Mesendoderm (in vitro differentiated cells): ENCODE results near the gene FREM1.

ENCODE experiments used
- DNase-seq: peaks from one replicate; pipeline ENCODE4 v3.0.0; 2013
- H2AK5ac ChIP-seq: 2 replicates; pipeline ENCODE4 v1.6.1; 2013; ENCODE audit warnings: low read length, inconsistent platforms
- H2BK120ac ChIP-seq: 2 replicates; pipeline ENCODE4 v1.6.1; 2013; ENCODE audit warnings: low read depth, mild to moderate bottlenecking, low read length, moderate library complexity, mixed read lengths
- H2BK15ac ChIP-seq: replicated peaks from 2 replicates; pipeline ENCODE4 v1.6.1; 2013; ENCODE audit warnings: low read depth, mild to moderate bottlenecking, moderate library complexity
- H2BK5ac ChIP-seq: 2 replicates; pipeline ENCODE4 v1.6.1; 2013; ENCODE audit warnings: low read length, inconsistent platforms
- H3K18ac ChIP-seq: 2 replicates; pipeline ENCODE4 v1.6.1; 2013; ENCODE audit warnings: mild to moderate bottlenecking, low read length, mixed read lengths
- H3K23ac ChIP-seq: one replicate; pipeline ENCODE4 v1.6.1; 2013; ENCODE audit warnings: low read length
- H3K27ac ChIP-seq: 2 replicates; pipeline ENCODE4 v1.5.1; 2013; ENCODE audit warnings: low read depth, mild to moderate bottlenecking, inconsistent platforms, low read length, moderate library complexity
- H3K27me3 ChIP-seq: 2 replicates; pipeline ENCODE4 v1.6.1; 2013; ENCODE audit warnings: low read length, control low read depth, mild to moderate bottlenecking, inconsistent platforms; ENCODE audit not compliant: insufficient read depth, poor library complexity
- H3K36me3 ChIP-seq: 2 replicates; pipeline ENCODE4 v1.6.1; 2013; ENCODE audit warnings: low read length, inconsistent platforms; ENCODE audit not compliant: control insufficient read depth, insufficient read depth
- H3K4ac ChIP-seq: one replicate; pipeline ENCODE4 v1.6.1; 2013; ENCODE audit warnings: low read depth, mild to moderate bottlenecking, low read length, moderate library complexity
- H3K4me1 ChIP-seq: 2 replicates; pipeline ENCODE4 v1.6.1; 2013; ENCODE audit warnings: low read depth, low read length, inconsistent platforms; ENCODE audit not compliant: control insufficient read depth
- H3K4me2 ChIP-seq: 2 replicates; pipeline ENCODE4 v1.6.1; 2013; ENCODE audit warnings: low read length
- H3K4me3 ChIP-seq: 2 replicates; pipeline ENCODE4 v1.5.1; 2013; ENCODE audit warnings: mild to moderate bottlenecking, low read length
- H3K56ac ChIP-seq: one replicate; pipeline ENCODE4 v1.6.1; 2013; ENCODE audit warnings: low read length
- H3K79me1 ChIP-seq: 2 replicates; pipeline ENCODE4 v1.6.1; 2013; ENCODE audit warnings: low read length, inconsistent platforms
- H3K79me2 ChIP-seq: 2 replicates; pipeline ENCODE4 v1.6.1; 2013; ENCODE audit warnings: mild to moderate bottlenecking, low read length; ENCODE audit not compliant: control insufficient read depth, insufficient read depth
- H3K9ac ChIP-seq: 2 replicates; pipeline ENCODE4 v1.6.1; 2013; ENCODE audit warnings: low read length, inconsistent platforms
- H4K5ac ChIP-seq: one replicate; pipeline ENCODE4 v1.6.1; 2013; ENCODE audit warnings: low read length
- H4K8ac ChIP-seq: one replicate; pipeline ENCODE4 v1.6.1; 2013; ENCODE audit warnings: low read depth, mild to moderate bottlenecking, control low read depth, low read length, moderate library complexity
- WGBS: extraction: QIAGEN DNeasy Blood & Tissue Kit; methylation state at CpG from one replicate; pipeline ENCODE4 v1.1.7; 2013; ENCODE audit warnings: low lambda C conversion rate, missing lambda C conversion rate; ENCODE audit not compliant: insufficient coverage; ENCODE audit errors: extremely low coverage; 5-methylcytosine and 5-hydroxymethylcytosine counted together

FREM1 gene

DNA sequence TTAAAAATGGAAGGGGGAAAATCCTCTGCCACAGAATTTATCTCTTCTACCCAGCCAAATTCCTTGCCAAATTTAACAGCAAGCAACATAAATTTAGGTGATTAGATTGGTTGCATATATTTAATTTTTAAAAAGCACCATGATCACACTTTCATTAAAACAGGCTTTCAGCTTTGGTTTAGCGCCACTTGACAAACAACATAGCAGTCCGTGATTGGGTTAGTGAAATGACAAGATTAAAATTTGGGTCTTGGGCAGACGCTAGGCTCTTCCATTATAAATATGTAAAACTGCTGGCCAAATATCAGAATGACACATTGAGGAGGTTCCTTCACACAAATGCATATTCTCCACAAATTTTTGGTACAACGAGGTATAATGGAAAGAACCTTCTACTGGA is 129.5 kb downstream of the FREM1 start:
- no peak overlapping the region for H3K18ac ChIP-seq
- H3K56ac ChIP-seq = no peak overlapping the region
- no CpG with 5 or more reads among the region's 4 CpGs for WGBS
- no peak overlapping the region for H2BK120ac ChIP-seq
- H2BK5ac ChIP-seq = no peak overlapping the region
- H3K4ac ChIP-seq = no peak overlapping the region
- H3K4me3 ChIP-seq = no peak overlapping the region
- H3K4me2 ChIP-seq = no peak overlapping the region
- no peak overlapping the region for H3K9ac ChIP-seq
- H4K5ac ChIP-seq = no peak overlapping the region
- no peak for DNase-seq
- H3K36me3 ChIP-seq = no peaks in the 10 kb centered on the region
- H3K23ac ChIP-seq = no peak overlapping the region
- H2AK5ac ChIP-seq = no peak overlapping the region
- H3K4me1 ChIP-seq = no peaks in the 10 kb centered on the region
- H3K27me3 ChIP-seq = no peaks in the 10 kb centered on the region
- no peaks in the 10 kb centered on the region for H3K79me2 ChIP-seq
- H2BK15ac ChIP-seq = no peak overlapping the region
- H3K79me1 ChIP-seq = no peaks in the 10 kb centered on the region
- H4K8ac ChIP-seq = no peak overlapping the region
- no peak overlapping the region for H3K27ac ChIP-seq

- no peak overlapping the region for H2BK120ac ChIP-seq
- H2AK5ac ChIP-seq = no peak overlapping the region
- H4K8ac ChIP-seq = no peak overlapping the region
- no peaks in the 10 kb centered on the region for H3K36me3 ChIP-seq
- H3K18ac ChIP-seq = no peak overlapping the region
- no peak overlapping the region for H3K4me2 ChIP-seq
- no peak overlapping the region for H3K9ac ChIP-seq
- no peak overlapping the region for H3K56ac ChIP-seq
- no peak for DNase-seq
- no peak overlapping the region for H3K27ac ChIP-seq
- H3K23ac ChIP-seq = no peak overlapping the region
- no peaks in the 10 kb centered on the region for H3K4me1 ChIP-seq
- H3K79me1 ChIP-seq = no peaks in the 10 kb centered on the region
- no peak overlapping the region for H2BK5ac ChIP-seq
- H4K5ac ChIP-seq = no peak overlapping the region
- H3K27me3 ChIP-seq = no peaks in the 10 kb centered on the region
- no peak overlapping the region for H3K4ac ChIP-seq
- no CpG with 5 or more reads among the region's 5 CpGs for WGBS
- H2BK15ac ChIP-seq = no peak overlapping the region
- no peak overlapping the region for H3K4me3 ChIP-seq
- H3K79me2 ChIP-seq = no peaks in the 10 kb centered on the region
These were observed 130.0 kb downstream of the FREM1 start for GRCh38 chr9:14780251-14780650.

DNA sequence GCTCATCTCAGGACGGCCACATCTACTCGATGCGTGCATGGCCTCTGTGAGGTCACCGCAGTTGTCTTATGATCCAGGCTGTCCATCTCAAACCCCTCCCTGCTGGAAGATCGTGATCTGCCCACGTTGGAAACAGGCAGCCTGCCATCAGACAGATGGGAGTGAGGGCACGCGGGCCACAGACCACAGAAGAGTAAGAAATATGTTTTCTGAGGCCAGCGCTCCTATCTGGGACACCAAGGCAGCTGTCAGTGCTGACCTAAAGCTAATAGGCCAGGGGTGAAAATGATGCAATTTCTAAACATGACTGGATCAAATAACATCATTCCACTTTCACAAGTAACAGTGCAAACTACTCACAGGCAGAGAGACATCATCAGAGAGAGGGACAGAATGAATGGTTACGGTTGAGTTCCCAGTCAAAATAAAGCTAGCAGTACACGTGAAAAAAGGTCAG is 130.6 kb downstream of the FREM1 start:
- Histone ChIP-seq H3K79me1 (no peaks in the 10 kb centered on the region), H3K4me2 (no peak overlapping the region), H3K56ac (no peak overlapping the region), H3K36me3 (no peaks in the 10 kb centered on the region), H3K27me3 (no peaks in the 10 kb centered on the region), H3K4me1 (no peaks in the 10 kb centered on the region), H2AK5ac (no peak overlapping the region), H3K79me2 (no peaks in the 10 kb centered on the region), H3K9ac (no peak overlapping the region), H2BK5ac (no peak overlapping the region), H4K8ac (no peak overlapping the region), H4K5ac (no peak overlapping the region), H3K18ac (no peak overlapping the region), H2BK15ac (no peak overlapping the region), H3K27ac (no peak overlapping the region), H2BK120ac (no peak overlapping the region), H3K4me3 (no peak overlapping the region), H3K4ac (no peak overlapping the region), H3K23ac (no peak overlapping the region)
- WGBS = no CpG with 5 or more reads among the region's 11 CpGs
- no peak for DNase-seq

GRCh38 chr9:14778565-14778964 is 131.7 kb downstream of the FREM1 start:
- Histone ChIP-seq H3K79me1 (no peaks in the 10 kb centered on the region), H3K4me2 (no peak overlapping the region), H4K8ac (no peak overlapping the region), H4K5ac (no peak overlapping the region), H3K27me3 (no peaks in the 10 kb centered on the region), H2BK5ac (no peak overlapping the region), H3K23ac (no peak overlapping the region), H2AK5ac (no peak overlapping the region), H3K4me3 (no peak overlapping the region), H2BK15ac (no peak overlapping the region), H3K79me2 (no peaks in the 10 kb centered on the region), H3K4ac (no peak overlapping the region), H3K18ac (no peak overlapping the region), H3K36me3 (no peaks in the 10 kb centered on the region), H2BK120ac (no peak overlapping the region), H3K9ac (no peak overlapping the region), H3K27ac (no peak overlapping the region), H3K4me1 (no peaks in the 10 kb centered on the region), H3K56ac (no peak overlapping the region)
- no peak for DNase-seq
- no CpG with 5 or more reads among the region's 6 CpGs for WGBS

GRCh38 chr9:14775917-14776316 is 134.3 kb downstream of the FREM1 start:
- Histone ChIP-seq H2BK15ac (no peak overlapping the region), H3K4me1 (no peaks in the 10 kb centered on the region), H3K23ac (no peak overlapping the region), H2AK5ac (no peak overlapping the region), H3K27ac (no peak overlapping the region), H3K9ac (no peak overlapping the region), H3K18ac (no peak overlapping the region), H3K4me3 (no peak overlapping the region), H3K79me2 (no peaks in the 10 kb centered on the region), H3K4ac (no peak overlapping the region), H3K4me2 (no peak overlapping the region), H4K5ac (no peak overlapping the region), H3K56ac (no peak overlapping the region), H3K79me1 (no peaks in the 10 kb centered on the region), H3K36me3 (no peaks in the 10 kb centered on the region), H2BK5ac (no peak overlapping the region), H3K27me3 (no peaks in the 10 kb centered on the region), H2BK120ac (no peak overlapping the region), H4K8ac (no peak overlapping the region)
- no peak for DNase-seq
- WGBS = no CpG with 5 or more reads among the region's 7 CpGs

- Histone ChIP-seq H3K27me3 (no peaks in the 10 kb centered on the region), H3K56ac (peak overlapping the region; percentile 26), H4K8ac (no peak overlapping the region), H3K79me1 (no peaks in the 10 kb centered on the region), H3K4me1 (no peaks in the 10 kb centered on the region), H3K36me3 (no peaks in the 10 kb centered on the region), H2AK5ac (peak overlapping the region; percentile 38), H3K23ac (no peak overlapping the region), H3K18ac (no peak overlapping the region), H3K4me2 (no peak overlapping the region), H4K5ac (no peak overlapping the region), H2BK15ac (no peak overlapping the region), H3K9ac (no peak overlapping the region), H2BK5ac (peak overlapping the region; percentile 67), H3K79me2 (no peaks in the 10 kb centered on the region), H3K4ac (no peak overlapping the region), H3K4me3 (no peak overlapping the region), H2BK120ac (no peak overlapping the region), H3K27ac (no peak overlapping the region)
- DNase-seq = no peak
- no CpG with 5 or more reads among the region's 7 CpGs for WGBS
These were observed 139.6 kb downstream of the FREM1 start for GRCh38 chr9:14770592-14770991.
